Stromal cell of bone marrow (primary cell): ENCODE measurements around the gene AMZ1.
"Not testable (repeated sequence)": the region's sequence is repeated elsewhere in the genome, so short reads cannot be mapped to it uniquely, and the experiment has no call there.

Experiments
- DNase-seq: peaks from one replicate; pipeline ENCODE4 v3.0.0-alpha.2; 2012; ENCODE audit warnings: low read depth

AMZ1 gene

DNA sequence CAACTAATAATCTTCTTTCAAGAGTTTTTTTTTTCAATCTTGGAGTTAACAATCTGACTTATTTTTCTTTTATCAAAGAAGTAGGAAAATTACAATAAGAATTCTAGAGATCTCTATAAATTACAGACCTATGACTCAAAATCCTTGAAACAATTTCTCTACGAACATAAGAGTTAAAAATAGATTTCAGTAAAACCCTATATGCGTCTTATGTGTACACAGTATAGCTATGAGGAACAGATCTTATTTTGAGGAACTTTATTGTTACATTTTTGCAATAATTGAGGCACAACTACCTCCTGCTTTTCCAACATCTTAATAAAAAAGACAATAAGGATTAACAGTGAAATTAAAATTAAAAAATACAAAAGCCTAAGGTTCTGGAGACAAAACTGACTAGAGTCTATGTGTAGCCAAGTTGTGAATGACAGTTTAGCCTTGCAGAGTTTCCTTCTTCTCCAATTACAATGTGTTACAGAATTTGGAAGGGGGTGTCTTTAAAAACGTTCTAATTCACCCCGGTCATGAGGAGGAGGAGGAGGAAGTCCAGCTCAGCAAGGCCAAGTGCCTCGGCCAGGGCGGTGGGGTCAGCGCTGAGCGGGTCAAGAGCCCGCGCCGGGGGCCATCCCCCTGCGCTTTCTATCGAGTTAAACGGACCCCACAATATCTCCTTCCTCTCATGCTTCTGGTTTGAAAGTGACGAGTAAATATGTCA is 40.5 kb downstream of the AMZ1 start:
- DNase-seq: no peak

DNA sequence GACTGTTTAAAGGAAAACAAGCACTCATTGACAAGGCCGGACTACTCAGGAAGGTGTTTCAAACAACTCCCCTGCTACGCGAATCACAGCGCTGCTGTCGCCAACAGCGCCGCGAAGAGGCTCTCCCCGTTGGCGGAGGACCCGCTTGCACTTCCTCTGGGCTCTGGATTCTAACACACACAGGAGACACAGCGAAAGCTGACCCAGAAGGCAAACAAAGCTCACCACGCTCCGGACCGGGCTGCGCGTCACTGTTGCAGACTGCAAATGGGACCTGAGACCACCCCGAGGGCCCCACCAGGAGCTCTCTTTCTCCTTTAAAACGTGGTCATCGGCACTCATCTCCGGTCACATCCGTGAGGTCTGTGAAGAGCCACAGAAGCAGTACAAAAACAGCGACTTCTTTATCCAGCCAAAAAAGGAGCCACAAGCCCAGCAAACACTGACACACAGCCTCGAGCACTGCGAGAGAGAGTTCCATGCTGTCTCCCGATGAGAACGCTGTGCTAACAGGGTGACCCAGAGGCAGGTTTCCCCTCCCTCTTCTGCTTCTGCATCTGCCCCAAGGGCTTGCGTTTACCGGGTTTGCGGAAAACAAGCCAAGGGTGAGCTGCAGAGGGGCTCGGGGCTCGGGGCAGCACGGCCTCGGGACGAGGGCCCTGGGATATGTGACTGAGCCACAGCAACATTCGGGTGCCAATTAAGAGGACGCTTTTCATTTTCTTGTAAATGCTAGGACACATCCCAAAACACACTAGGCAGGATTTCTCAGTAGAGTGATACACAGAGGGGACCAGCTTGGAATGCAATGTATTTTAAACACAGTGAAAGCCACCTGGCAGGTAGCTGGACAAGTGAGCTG is 41.3 kb downstream of the AMZ1 start:
- no peak for DNase-seq

DNA sequence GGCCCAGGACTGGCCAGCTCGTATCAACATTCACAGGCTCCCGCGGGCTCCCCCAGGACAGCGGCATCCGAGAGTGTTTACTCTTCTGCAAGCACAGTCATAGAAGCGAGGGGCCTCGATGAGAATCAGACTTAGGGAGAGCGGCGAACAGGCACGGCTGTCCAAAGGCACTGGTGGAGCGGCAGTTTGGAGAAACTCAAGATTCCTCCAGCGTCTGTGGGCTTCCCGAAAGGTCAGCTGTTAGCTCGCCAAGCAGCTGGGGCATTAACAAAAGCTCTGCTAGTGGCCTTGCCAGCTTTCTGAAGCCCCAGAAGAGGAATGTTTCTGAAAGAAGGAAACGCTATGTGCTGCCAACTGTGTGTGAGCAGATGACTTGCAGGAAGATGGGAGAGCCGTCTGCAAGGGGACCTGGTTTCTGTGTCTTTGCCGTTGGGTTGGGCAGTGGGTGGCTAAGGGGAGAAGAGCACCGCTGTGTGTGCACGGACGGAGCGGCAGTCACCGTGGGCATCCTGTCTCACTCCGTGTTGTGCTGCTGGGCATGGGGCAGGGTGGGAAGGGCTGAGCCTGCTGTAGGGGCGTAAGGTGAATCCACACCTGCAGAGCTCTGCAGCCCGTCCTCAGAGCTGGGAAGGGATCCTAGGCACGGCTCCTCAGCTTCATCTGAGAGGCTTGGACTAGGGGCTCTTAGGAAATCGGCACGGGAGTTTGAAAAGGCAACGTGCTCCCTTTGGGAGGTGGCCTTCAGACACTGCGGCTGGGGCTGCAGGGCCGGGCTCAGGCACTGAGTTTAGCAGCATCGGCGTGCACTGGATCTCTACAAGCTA is 42.1 kb downstream of the AMZ1 start:
- no peak for DNase-seq

DNA sequence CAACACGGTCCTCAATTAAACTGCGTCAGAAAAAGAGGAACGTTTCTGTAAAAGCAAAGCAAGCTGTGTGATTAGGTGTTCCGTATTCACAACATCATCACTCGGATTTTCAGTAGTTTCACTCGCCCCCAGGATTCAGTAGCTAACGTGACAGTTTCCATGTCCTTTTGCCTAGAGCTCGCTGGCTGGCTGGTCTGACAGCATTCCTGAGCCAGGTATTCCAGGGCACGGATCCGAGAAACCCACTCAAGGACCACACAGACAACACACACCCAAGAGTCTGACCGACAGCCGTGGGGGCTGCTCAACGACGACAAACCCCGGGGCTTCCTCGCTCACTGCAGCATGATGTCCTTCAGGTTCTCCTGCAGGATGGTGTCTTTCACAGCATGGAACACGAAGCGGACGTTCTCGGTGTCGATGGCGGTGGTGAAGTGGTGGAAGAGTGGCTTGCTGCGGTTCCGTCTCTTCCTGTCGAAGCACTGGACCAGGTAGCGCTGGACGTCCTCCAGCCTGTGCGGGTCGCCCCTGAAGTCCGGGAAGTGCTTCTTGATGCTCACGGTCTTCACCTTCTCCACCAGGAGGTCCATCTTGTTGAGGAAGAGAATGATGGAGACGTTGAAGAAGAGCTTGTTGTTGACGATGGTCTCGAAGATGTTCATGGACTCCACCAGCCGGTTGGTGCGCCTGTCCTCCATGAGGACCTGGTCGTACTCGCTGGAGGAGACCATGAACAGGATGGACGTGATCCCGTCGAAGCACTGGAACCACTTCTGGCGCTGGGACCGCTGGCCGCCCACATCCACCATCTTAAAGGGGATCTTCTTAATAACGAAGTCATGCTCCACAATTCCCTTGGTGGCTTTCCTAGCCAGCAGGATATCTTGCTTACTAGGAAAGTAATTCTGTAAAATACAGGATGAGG is 43.1 kb downstream of the AMZ1 start:
- no peak for DNase-seq

GRCh38 chr7:2732388-2732787 is 44.4 kb downstream of the AMZ1 start:
- no peak for DNase-seq

DNA sequence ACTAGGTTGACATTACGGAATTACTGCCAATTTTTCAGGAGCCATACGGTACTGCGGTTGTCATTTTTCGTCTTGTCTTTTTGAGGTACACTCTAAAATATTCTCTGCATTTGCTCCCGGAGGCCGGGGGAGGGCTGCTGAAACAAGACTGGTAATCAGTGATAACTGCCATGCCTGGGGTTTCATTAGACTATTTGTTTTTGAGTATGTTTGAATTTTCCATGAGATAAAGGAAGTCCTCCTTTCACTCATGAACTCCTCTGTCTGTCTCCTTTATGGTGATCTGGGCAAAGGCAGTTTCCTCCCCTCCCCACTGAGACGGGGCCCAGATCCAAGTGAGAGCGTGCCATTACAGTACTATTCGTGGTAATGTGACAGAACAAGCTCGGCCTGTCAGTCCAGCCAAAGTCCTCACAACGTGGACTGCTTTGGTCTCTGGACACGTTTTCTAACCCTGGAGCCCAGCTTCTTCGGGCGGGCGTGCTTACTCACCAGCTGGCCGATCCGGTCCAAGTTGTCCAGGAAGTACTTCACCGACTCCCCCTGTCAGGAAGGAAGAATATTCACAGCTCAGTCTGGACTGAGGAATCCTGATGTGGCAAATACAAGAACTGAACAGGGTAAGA is 45.1 kb downstream of the AMZ1 start:
- peak; percentile 31 for DNase-seq

GRCh38 chr7:2734084-2734686 is 46.2 kb downstream of the AMZ1 start:
- no peak for DNase-seq

GRCh38 chr7:2734751-2735571 is 47.0 kb downstream of the AMZ1 start:
- no peak for DNase-seq

DNA sequence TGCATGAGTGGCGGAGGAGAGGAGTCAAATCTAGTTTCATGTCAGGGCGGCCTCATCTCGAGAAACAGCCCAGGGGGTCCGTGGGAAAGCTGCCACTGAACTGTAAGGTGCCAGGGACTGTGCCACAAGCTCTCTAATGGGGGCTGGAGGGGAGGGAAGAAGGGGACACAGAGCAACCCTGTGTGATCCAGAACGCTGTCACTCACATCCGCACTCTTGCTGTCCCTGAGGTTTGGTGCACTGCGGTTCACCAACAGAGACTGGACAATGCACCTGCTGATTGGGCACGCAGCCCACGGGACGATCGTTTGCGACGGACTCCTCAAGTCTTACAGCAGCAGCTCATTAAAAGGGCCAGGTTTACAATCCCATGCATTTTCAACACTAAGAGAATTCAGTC is 47.7 kb downstream of the AMZ1 start:
- no peak for DNase-seq

DNA sequence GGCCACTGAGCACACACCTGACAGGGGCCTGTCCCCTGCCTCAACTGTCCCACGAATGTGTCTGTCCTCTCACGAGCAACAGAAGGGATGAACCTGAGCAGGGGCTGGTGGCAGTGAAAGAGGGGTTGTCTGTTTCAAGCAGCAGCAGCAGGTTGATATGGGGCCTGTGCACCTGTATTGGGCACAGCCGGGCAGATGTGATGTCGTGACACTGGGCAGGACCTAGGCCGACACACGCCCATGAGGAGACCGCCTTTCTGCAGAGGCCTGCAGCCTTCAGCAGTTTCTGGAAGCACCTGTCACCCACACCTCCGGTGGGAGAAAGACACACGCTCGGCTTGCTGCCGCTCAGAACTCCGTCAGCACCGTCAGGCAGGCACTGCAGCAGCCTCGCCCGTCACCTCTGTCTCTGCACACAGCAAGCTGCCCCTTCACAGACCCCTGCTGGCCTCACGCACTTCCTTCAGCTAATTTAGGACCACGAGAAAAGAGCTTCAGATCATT is 48.5 kb downstream of the AMZ1 start:
- no peak for DNase-seq

DNA sequence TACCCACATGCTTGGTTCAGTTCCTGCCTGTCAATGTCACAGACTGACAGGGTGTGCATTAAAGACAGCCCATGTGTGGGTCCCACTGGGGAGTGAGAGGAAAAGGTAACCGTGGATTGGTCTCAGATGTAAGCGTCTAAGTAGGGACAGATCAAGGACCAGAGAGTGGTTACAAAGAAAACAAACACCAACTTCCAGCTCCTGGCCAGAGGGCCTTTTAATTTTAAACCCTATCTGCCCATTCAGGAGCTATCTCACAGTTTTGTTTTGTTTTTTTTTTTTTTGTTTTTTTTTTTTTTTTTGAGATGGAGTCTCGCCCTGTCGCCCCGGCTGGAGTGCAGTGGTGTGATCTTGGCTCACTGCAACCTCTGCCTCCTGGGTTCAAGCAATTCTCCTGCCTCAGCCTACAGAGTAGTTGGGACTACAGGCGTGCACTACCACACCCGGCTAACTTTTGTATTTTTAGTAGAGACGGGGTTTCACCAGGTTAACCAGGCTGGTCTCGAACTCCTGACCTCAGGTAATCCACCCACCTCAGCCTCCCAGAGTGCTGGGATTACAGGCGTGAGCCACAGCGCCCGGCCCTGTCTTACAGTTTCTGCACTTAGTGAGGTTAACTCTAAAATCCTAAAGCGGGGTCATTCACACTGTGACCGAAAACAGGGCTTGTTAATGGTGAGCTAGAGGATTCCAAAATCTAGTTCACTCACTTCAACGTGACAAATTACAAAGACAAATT is 49.2 kb downstream of the AMZ1 start:
- not testable (repeated sequence) for DNase-seq

- no peak for DNase-seq
These were observed 50.0 kb downstream of the AMZ1 start for GRCh38 chr7:2737771-2738540.

DNA sequence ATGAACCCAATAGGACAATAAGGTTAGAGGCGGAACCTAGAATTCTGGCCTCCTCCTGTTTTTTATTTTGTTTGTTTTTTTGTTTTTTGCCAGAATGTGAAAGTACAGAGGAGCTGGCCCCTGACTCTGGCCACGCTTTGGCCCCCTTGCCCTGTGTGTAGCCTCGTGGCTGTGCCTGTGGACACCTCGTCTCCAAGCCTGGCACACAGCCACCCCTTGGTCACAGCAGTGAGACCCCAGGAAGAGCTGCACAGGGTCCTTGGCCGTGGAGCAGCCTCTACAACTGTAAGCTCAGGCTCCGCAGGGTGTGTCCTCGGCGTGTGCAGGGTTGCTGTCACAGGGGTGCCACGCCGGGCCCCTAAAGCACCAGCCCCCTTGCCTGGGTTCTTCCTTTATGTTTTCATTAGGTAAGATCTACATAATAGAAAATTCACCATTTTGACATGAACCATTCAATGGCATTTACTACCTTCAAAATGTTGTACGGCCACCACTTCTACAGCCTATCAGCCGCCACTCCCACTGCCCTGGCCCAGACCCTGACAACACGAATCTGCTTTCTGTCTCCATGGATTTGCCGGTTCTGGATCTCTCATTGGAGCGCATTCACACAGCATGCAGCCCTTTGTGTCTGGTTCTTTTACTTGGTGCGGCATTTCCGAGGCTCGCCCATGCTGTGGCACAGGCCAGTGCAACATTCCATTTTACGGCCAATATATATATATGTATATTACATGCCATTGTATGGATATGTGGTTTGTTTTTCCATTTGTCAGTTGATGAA is 51.0 kb downstream of the AMZ1 start:
- DNase-seq: no peak

- DNase-seq: not testable (repeated sequence)
These were observed 55.7 kb downstream of the AMZ1 start for GRCh38 chr7:2743523-2744185.

- not testable (repeated sequence) for DNase-seq
These were observed 60.7 kb downstream of the AMZ1 start for GRCh38 chr7:2748684-2749083.

GRCh38 chr7:2750004-2750407 is 62.0 kb downstream of the AMZ1 start:
- DNase-seq: no peak

GRCh38 chr7:2751086-2751485 is 63.1 kb downstream of the AMZ1 start:
- no peak for DNase-seq
